NB4 (cell line): ENCODE data around the gene KCNMB2.

Experiments used
- DNase-seq: peaks from one replicate; pipeline ENCODE4 v3.0.0; 2010; ENCODE audit warnings: low read depth
- H3K4me3 ChIP-seq: one replicate; pipeline ENCODE4 v1.5.1; 2011; ENCODE audit warnings: mild to moderate bottlenecking, low read depth, low read length, moderate library complexity
- CTCF ChIP-seq: IDR thresholded peaks from one replicate; pipeline ENCODE4 v1.5.1; 2012; ENCODE audit warnings: low read depth, low read length
- MAX ChIP-seq: IDR thresholded peaks from 2 replicates; pipeline ENCODE4 v1.6.1; 2011; ENCODE audit warnings: low read depth, low read length
- MYC ChIP-seq: IDR thresholded peaks from 2 replicates; pipeline ENCODE4 v1.6.1; 2011; ENCODE audit warnings: low read depth, low read length
- POLR2A ChIP-seq: IDR thresholded peaks from 2 replicates; pipeline ENCODE4 v1.6.1; 2011; ENCODE audit warnings: mild to moderate bottlenecking; ENCODE audit not compliant: insufficient read length; ENCODE audit errors: extremely low read depth

The KCNMB2 gene

DNA sequence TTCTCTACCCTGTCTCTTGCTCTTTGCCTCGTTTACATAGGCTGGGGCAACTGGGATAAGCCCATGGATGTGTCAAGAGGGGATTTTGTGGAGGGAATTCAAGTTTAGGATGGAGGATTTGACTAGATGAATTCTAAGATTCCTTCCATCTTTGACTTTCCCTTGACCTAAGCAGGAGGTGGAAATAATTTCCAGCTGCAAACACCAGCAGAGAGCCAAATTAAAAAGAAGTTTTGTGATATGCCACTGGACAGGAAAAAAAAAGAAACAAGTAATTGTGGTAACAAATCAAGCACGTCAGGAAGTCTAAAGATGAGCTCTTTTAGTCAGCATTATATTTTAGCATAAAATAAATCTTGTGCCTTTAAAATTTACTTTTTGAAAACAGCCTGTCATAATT lies 49.8 kb downstream of the KCNMB2 start:
- no peak for DNase-seq
- no peak overlapping the region for H3K4me3 ChIP-seq
- TF ChIP-seq CTCF, result no peak
- TF ChIP-seq POLR2A, result no peak
- no peak for TF ChIP-seq MAX
- TF ChIP-seq MYC, result no peak

- DNase-seq, result no peak
- TF ChIP-seq POLR2A, result no peak
- TF ChIP-seq MYC, result no peak
- no peak overlapping the region for H3K4me3 ChIP-seq
Observed at GRCh38 chr3:178588628-178589027, 52.4 kb downstream of the KCNMB2 start.

DNA sequence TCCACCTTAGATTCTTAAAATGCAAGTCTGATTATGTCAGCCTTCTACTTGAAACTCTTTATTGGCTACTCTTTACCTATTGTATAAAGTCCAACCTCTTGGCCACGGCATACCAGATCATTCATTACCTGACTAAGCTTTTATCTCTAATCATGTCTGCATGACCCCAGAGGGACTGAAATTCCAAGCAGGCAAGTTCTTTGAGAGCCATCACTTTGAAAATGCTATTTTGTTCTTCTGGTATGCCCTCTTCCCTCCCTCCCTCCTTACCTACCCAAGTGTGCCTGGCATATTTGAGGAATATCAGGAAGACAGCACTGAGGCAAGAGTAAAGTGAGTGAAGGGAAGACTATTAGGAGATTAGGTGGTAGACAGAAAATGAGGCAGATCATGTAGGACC lies 57.5 kb downstream of the KCNMB2 start:
- H3K4me3 ChIP-seq, result no peak overlapping the region
- TF ChIP-seq MYC (no peak), POLR2A (no peak), CTCF (no peak), MAX (no peak)
- no peak for DNase-seq

GRCh38 chr3:178597371-178597770 lies 61.1 kb downstream of the KCNMB2 start:
- DNase-seq, result no peak
- no peak overlapping the region for H3K4me3 ChIP-seq
- TF ChIP-seq POLR2A, result no peak
- no peak for TF ChIP-seq MYC
- TF ChIP-seq CTCF, result no peak
- TF ChIP-seq MAX, result no peak

GRCh38 chr3:178602856-178603255 lies 66.6 kb downstream of the KCNMB2 start:
- no peak for DNase-seq
- no peak overlapping the region for H3K4me3 ChIP-seq
- no peak for TF ChIP-seq CTCF
- TF ChIP-seq MAX, result no peak
- TF ChIP-seq POLR2A, result no peak
- TF ChIP-seq MYC, result no peak

DNA sequence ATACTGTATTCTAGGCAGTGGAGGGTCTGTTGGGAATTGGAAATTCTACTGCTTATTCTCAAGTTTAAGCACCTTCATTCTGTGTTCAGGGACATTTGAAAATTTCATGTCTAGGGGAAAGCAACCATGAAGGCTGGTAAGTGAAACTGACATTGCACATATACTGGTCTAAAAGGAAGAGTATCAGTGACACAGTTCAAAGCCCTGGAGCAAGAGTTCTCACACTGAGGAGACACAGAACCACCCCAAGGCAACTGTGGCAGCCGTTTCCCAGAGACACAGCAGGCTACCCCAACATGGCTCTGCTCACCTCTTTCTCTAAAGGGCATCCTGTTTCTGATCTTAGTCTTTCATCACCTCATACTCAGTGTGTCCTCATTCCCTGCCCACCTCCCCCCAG lies 67.5 kb downstream of the KCNMB2 start:
- TF ChIP-seq MYC, result no peak
- no peak for TF ChIP-seq POLR2A
- TF ChIP-seq CTCF, result no peak
- no peak for TF ChIP-seq MAX
- no peak for DNase-seq
- H3K4me3 ChIP-seq, result no peak overlapping the region
